ENCODE data around the gene SPECC1. TPM values are rescaled to one million over a fixed set of nuclear protein-coding genes. Genes with fewer than 3 reads are reported as not detected.

Gene SPECC1
- total RNA-seq, 1 experiment from 2014 or later = 103 TPM

- TF ChIP-seq AFF4 (CRISPR knock-in tag; IDR thresholded peaks at IDR 0.05; ENCODE audit: borderline replicate concordance) (no peak), CBFB (CRISPR knock-in tag; IDR thresholded peaks at IDR 0.05; ENCODE audit: low read depth) (no peak), PRDM15 (CRISPR knock-in tag; IDR thresholded peaks at IDR 0.05) (no peak)
Measured at GRCh38 chr17:20028443-20028842, 19.3 kb downstream of the SPECC1 start (continued).

- Mint-ChIP-seq H3K27ac (no peak overlapping the region), H3K27me3 (ENCODE audit: low read depth) (no peaks in the 10 kb centered on the region), H3K36me3 (no peaks in the 10 kb centered on the region), H3K4me1 (peaks cover 3% of the 10 kb centered on the region; the same call in 1 of the 2 replicates), H3K9me3 (no peaks in the 10 kb centered on the region), H3K4me3 (no peak overlapping the region)
- POLR2A ChIA-PET = no interaction called here
- CTCF ChIA-PET = no interaction called here
- no peak for DNase-seq (ENCODE audit: low spot score)
- TF ChIP-seq IRF1 (CRISPR knock-in tag; IDR thresholded peaks at IDR 0.05) = no peak
- TF ChIP-seq USF2 (CRISPR knock-in tag; IDR thresholded peaks at IDR 0.05) = no peak
- no peak for TF ChIP-seq ZMAT4 (CRISPR knock-in tag; IDR thresholded peaks at IDR 0.05)
- no peak for TF ChIP-seq ZNF423 (CRISPR knock-in tag; IDR thresholded peaks at IDR 0.05)
- no peak for TF ChIP-seq FOXK1 (CRISPR knock-in tag; IDR thresholded peaks at IDR 0.05)
- no peak for ATAC-seq
Measured at GRCh38 chr17:20032636-20033035, 23.5 kb downstream of the SPECC1 start.

- Mint-ChIP-seq H3K27ac (no peak overlapping the region), H3K9me3 (no peaks in the 10 kb centered on the region), H3K36me3 (no peaks in the 10 kb centered on the region), H3K27me3 (ENCODE audit: low read depth) (no peaks in the 10 kb centered on the region), H3K4me1 (peaks cover 3% of the 10 kb centered on the region; the same call in 1 of the 2 replicates), H3K4me3 (no peak overlapping the region)
- ChIA-PET POLR2A (no interaction called here), CTCF (no interaction called here)
- DNase-seq (ENCODE audit: low spot score) (no peak), ATAC-seq (no peak)
- TF ChIP-seq STAT6 (CRISPR knock-in tag; conservative IDR thresholded peaks at IDR 0.05; ENCODE audit: low read depth) (no peak), CBFB (CRISPR knock-in tag; IDR thresholded peaks at IDR 0.05; ENCODE audit: low read depth) (no peak), TEAD1 (CRISPR knock-in tag; IDR thresholded peaks at IDR 0.05) (no peak), NFE2L1 (CRISPR knock-in tag; IDR thresholded peaks at IDR 0.05) (no peak), KAT7 (CRISPR knock-in tag; IDR thresholded peaks at IDR 0.05; ENCODE audit: borderline replicate concordance) (no peak), ZNF396 (CRISPR knock-in tag; IDR thresholded peaks at IDR 0.05; ENCODE audit: borderline replicate concordance) (no peak), AR (CRISPR knock-in tag; IDR thresholded peaks at IDR 0.05) (no peak), GTF2I (CRISPR knock-in tag; conservative IDR thresholded peaks at IDR 0.05) (no peak), ZMAT4 (CRISPR knock-in tag; IDR thresholded peaks at IDR 0.05) (no peak), ZNF232 (CRISPR knock-in tag; IDR thresholded peaks at IDR 0.05) (no peak)
Measured at GRCh38 chr17:20033415-20033814, 24.3 kb downstream of the SPECC1 start.
